GM20431 (cell line): ENCODE measurements around the gene MFSD12.
"Not testable (repeated sequence)": the region's sequence is repeated elsewhere in the genome, so short reads cannot be mapped to it uniquely, and the experiment has no call there.

Source experiments
- in situ Hi-C: fragments of 300-500 bp; cut with MseI, MboI; formaldehyde crosslinking; loops from one replicate; pipeline ENCODE4 v1.15.0; 2020; ENCODE audit warnings: low sequenced_read_pairs; ENCODE audit not compliant: unreplicated experiment

Gene MFSD12

GRCh38 chr19:3585301-3586126 lies 28.1 kb upstream of the MFSD12 start, which contains the start of gene GIPC3:
GIPC3 (plus strand) TSS chr19:3585478; CDS start chr19:3585598, 120 bp downstream.
- in situ Hi-C loops = no loop called here

- in situ Hi-C loops = not testable (repeated sequence)
Observed at GRCh38 chr19:3584036-3584802, 26.8 kb upstream of the MFSD12 start.

GRCh38 chr19:3581792-3582191 lies 24.4 kb upstream of the MFSD12 start:
- in situ Hi-C loops = not testable (repeated sequence)

DNA sequence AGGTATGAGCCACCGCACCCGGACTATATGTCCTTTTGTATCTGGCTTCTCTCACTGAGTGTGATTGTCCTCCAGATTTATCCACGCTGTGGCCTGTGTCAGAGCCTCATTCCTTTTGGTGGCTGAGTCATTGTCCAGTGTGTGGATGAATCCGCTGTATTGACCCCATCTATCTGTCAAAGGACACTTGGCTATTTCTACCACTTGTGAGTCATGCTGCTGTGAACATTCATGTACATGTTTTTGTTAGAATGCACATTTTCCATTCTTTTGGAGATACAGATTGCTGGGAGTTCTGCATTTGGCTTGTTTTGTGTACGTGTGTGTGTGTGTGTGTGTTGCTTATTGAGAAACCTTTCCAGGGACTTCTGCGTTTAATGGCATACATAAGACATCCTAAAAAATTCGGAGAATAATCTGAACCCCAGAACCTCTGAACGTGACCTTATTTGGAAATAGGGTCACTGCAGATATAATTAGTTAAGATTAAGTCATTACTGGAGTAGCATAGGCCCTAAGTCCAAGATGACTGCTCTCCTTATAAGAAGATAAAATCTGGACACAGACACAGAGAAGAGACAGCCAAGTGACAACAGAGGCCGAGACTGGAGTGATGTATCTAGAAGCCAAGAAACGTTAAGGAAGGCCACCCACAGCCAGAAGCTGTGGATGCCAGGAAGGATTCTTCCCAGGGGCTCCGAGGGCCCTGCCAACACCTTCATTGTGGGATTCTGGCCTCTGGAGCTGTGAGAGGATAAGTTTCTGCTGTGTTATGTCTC lies 23.0 kb upstream of the MFSD12 start:
- in situ Hi-C loops = no loop called here

DNA sequence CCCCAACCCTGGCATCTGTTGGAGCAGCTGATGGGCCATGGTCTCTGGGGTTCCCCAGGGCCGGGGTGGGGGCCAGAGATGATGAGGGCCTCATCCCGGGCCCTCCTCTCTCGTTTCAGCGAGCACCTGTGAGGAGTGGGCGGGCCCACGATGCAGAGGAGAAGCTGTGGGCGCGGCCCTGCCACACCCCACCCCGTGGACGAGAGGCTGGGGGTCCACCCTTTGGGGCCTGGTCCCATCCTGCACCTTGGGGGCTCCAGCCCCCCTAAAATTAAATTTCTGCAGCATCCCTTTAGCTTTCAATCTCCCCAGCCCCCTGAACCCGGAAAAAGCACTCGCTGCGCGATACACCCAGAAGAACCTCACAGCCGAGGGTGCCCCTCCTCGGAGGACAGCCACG lies 21.0 kb upstream of the MFSD12 start:
- in situ Hi-C loops = no loop called here

DNA sequence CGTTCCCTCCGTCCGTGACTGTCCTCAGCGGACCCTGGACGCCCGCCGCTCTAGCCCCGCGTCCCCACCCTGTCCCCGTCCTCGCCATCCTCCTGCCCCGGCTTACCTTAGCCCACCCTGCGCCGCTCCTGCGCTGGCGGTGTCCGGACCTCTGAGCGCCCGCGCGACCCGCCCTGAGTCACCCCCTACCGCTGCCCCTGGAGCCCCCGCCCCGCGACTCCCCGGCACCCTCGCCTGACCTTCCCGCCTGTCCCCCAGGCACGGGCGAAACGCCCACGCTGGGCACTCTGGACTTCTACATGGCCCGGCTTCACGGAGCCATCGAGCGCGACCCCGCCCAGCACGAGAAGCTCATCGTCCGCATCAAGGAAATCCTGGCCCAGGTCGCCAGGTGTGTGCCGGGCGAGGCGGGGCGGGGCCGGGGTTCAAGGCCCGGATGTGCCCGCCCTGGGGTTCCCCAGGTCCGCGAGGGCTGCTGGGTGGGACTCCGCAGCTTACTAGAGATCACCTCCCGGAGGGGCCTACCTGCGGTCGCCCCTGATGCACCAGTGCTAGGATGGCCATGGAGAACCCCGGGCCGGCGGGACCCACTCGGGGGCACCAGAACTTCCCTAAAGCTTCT lies 20.4 kb upstream of the MFSD12 start:
- in situ Hi-C loops = no loop called here

- in situ Hi-C loops = no loop called here
Observed at GRCh38 chr19:3576696-3577443, 19.5 kb upstream of the MFSD12 start.

- in situ Hi-C loops = no loop called here
Observed at GRCh38 chr19:3575949-3576673, 18.7 kb upstream of the MFSD12 start.

GRCh38 chr19:3575260-3575741 lies 17.9 kb upstream of the MFSD12 start:
- in situ Hi-C loops = no loop called here

- in situ Hi-C loops = no loop called here
Observed at GRCh38 chr19:3573858-3574637, 16.7 kb upstream of the MFSD12 start.

GRCh38 chr19:3573162-3573857 lies 15.9 kb upstream of the MFSD12 start:
- in situ Hi-C loops = no loop called here

- in situ Hi-C loops = no loop called here
Observed at GRCh38 chr19:3572855-3573161, 15.4 kb upstream of the MFSD12 start, which contains the start of gene HMG20B. HMG20B (plus strand) TSS chr19:3572944; CDS start chr19:3573310, 366 bp downstream.

DNA sequence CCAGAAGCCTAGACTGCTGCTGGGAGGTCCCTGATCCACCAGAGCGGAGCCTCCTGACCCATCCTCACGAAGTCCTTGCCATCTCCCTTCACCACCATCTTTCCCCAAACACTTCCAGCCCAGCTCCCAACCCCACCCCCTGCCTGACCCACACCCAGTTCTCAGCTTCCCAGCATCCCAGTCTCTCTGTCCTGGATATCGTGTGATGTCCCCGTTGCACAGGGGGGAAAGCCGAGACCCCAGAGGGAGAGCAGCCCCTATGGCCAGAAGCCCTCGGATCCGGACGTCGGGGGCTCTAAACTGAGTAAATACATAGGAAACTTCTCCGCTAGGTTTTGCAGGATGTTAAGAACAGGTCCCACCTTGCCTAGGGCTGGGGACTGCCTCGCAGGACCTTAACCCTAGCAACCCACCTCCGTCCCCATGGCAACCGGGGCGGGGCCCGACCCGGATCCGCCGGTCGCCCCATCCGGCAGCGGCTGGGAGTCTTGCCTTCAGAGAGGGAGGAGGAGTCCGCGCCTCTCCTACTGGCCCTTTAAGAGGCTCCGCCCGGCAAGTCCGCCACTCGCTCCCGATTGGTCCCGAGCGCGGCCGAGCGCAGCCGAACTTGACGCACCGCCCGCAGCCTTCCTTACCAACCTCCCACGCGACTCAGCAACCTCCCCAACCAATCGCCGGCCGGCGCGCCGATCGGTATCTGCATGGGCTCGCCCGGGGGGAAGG lies 14.9 kb upstream of the MFSD12 start:
- in situ Hi-C loops = no loop called here

DNA sequence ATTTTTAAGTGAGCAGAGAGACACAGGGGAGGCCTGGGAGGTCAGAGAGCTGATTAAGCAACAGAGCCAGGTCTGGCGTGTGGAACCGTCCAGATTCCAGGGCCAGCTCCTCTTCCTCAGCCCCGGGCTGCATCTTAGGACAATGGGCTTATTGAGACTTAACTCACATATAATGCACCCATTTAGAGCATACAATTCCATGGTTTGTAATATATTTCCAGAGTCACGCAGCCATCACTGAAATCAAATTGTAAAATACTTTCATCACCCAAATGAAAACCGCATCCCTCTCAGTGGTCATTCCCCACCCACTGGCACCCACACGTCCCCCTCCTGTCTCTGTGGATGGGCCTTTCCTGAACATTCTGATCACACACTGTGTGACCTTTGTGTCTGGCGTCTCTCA lies 13.2 kb upstream of the MFSD12 start:
- in situ Hi-C loops = no loop called here

GRCh38 chr19:3570042-3570441 lies 12.7 kb upstream of the MFSD12 start:
- in situ Hi-C loops = not testable (repeated sequence)

GRCh38 chr19:3565139-3565538 lies 7.8 kb upstream of the MFSD12 start:
- in situ Hi-C loops = no loop called here
